HEK293 (cell line): ENCODE results near the gene RFX2.
A peak's percentile ranks its signal among the peaks of the same experiment; 100 is the strongest.

Experiments
- CTCF ChIA-PET: fragments of 350-600 bp; formaldehyde crosslinking; extraction: SDS; loops from one replicate; lab custom pipeline; 2021; ENCODE audit warnings: antibody characterized with exemption; lab: Yijun Ruan, JAX
- POLR2A ChIA-PET: fragments of 300-600 bp; formaldehyde crosslinking; extraction: SDS; loops from one replicate; lab custom pipeline; 2020; ENCODE audit warnings: antibody characterized with exemption, inconsistent platforms; lab: Yijun Ruan, JAX
- H3K27ac ChIP-seq: fragments of 200-500 bp; sonication (Bioruptor generic); 2 replicates; pipeline ENCODE4 v1.5.1; 2014; ENCODE audit warnings: low read depth, low read length, control low read depth, inconsistent platforms; ENCODE audit errors: extremely low read depth
- H3K36me3 ChIP-seq, 2 experiments: fragments of 200-500 bp in 1 of 2; sonication (Bioruptor generic) in 1 of 2; 1 replicate in 1 of 2; 2 replicates in 1 of 2; pipeline ENCODE4 v1.5.1; 2014 to 2017; ENCODE audit warnings: inconsistent platforms in 2 of 2, low read length in 2 of 2; ENCODE audit not compliant: control insufficient read depth in 2 of 2, insufficient read depth in 1 of 2
- H3K4me1 ChIP-seq: fragments of 200-500 bp; sonication (Bioruptor generic); 2 replicates; pipeline ENCODE4 v1.5.1; 2014; ENCODE audit warnings: mild to moderate bottlenecking, low read length, inconsistent platforms; ENCODE audit not compliant: control insufficient read depth, insufficient read depth
- H3K4me3 ChIP-seq: 2 replicates; pipeline ENCODE4 v1.5.1; 2011; ENCODE audit warnings: low read depth, mild to moderate bottlenecking, control low read depth, low read length, moderate library complexity
- H3K9me3 ChIP-seq: fragments of 200-500 bp; sonication (Bioruptor generic); 2 replicates; pipeline ENCODE4 v1.5.1; 2014; ENCODE audit warnings: low read depth, low read length, inconsistent platforms; ENCODE audit not compliant: control insufficient read depth, insufficient read depth
- EGR2 ChIP-seq: fragments of 450-650 bp; formaldehyde crosslinking; IDR thresholded peaks from 2 replicates; pipeline ENCODE4 v1.5.1; 2016; ENCODE audit warnings: low read depth, missing biosample characterization, missing genetic modification characterization
- FEZF1 ChIP-seq: fragments of 450-650 bp; formaldehyde crosslinking; IDR thresholded peaks from 2 replicates; pipeline ENCODE4 v1.5.1; 2016; ENCODE audit warnings: missing biosample characterization, missing genetic modification characterization
- KLF1 ChIP-seq: fragments of 450-650 bp; formaldehyde crosslinking; IDR thresholded peaks from 2 replicates; pipeline ENCODE4 v1.5.1; 2016; ENCODE audit warnings: missing biosample characterization, missing genetic modification characterization
- PRDM10 ChIP-seq: fragments of 450-650 bp; formaldehyde crosslinking; IDR thresholded peaks from 2 replicates; pipeline ENCODE4 v1.5.1; 2016; ENCODE audit warnings: missing biosample characterization, missing genetic modification characterization
- SCRT1 ChIP-seq: fragments of 450-650 bp; formaldehyde crosslinking; IDR thresholded peaks from 2 replicates; pipeline ENCODE4 v1.5.1; 2016; ENCODE audit warnings: missing biosample characterization, missing genetic modification characterization, borderline replicate concordance
- SCRT2 ChIP-seq: fragments of 450-650 bp; formaldehyde crosslinking; IDR thresholded peaks from 2 replicates; pipeline ENCODE4 v1.5.1; 2016; ENCODE audit warnings: missing biosample characterization, missing genetic modification characterization
- WT1 ChIP-seq: fragments of 450-650 bp; formaldehyde crosslinking; IDR thresholded peaks from 2 replicates; pipeline ENCODE4 v1.5.1; 2016; ENCODE audit warnings: missing biosample characterization, missing genetic modification characterization
- YY2 ChIP-seq: fragments of 450-650 bp; formaldehyde crosslinking; IDR thresholded peaks from 2 replicates; pipeline ENCODE4 v1.5.1; 2016; ENCODE audit warnings: missing biosample characterization, missing genetic modification characterization
- ZFHX2 ChIP-seq: fragments of 450-650 bp; formaldehyde crosslinking; conservative IDR thresholded peaks from 2 replicates; pipeline ENCODE4 v1.5.1; 2016; ENCODE audit warnings: missing biosample characterization, missing genetic modification characterization
- ZNF133 ChIP-seq: fragments of 450-650 bp; formaldehyde crosslinking; IDR thresholded peaks from 2 replicates; pipeline ENCODE4 v1.5.1; 2016; ENCODE audit warnings: missing biosample characterization, missing genetic modification characterization
- ZNF157 ChIP-seq: fragments of 450-650 bp; formaldehyde crosslinking; IDR thresholded peaks from 2 replicates; pipeline ENCODE4 v1.5.1; 2016; ENCODE audit warnings: missing biosample characterization, missing genetic modification characterization
- ZNF175 ChIP-seq: fragments of 450-650 bp; formaldehyde crosslinking; IDR thresholded peaks from 2 replicates; pipeline ENCODE4 v1.5.1; 2016; ENCODE audit warnings: missing biosample characterization, missing genetic modification characterization
- ZNF23 ChIP-seq: fragments of 450-650 bp; formaldehyde crosslinking; IDR thresholded peaks from 2 replicates; pipeline ENCODE4 v1.5.1; 2016; ENCODE audit warnings: missing biosample characterization, missing genetic modification characterization, borderline replicate concordance
- ZNF239 ChIP-seq: fragments of 450-650 bp; formaldehyde crosslinking; IDR thresholded peaks from 2 replicates; pipeline ENCODE4 v1.5.1; 2016; ENCODE audit warnings: missing biosample characterization, missing genetic modification characterization
- TF ChIP-seq, protein P1 (sequence below): fragments of 450-650 bp; formaldehyde crosslinking; IDR thresholded peaks from 2 replicates; pipeline ENCODE4 v1.5.1; 2016; ENCODE audit warnings: missing biosample characterization, missing genetic modification characterization
- TF ChIP-seq, protein P2 (sequence below): fragments of 450-650 bp; formaldehyde crosslinking; IDR thresholded peaks from 2 replicates; pipeline ENCODE4 v1.5.1; 2016; ENCODE audit warnings: missing biosample characterization, missing genetic modification characterization
- TF ChIP-seq, protein P3 (sequence below): fragments of 450-650 bp; formaldehyde crosslinking; IDR thresholded peaks from 2 replicates; pipeline ENCODE4 v1.5.1; 2016; ENCODE audit warnings: missing biosample characterization, missing genetic modification characterization

RFX2 gene

DNA sequence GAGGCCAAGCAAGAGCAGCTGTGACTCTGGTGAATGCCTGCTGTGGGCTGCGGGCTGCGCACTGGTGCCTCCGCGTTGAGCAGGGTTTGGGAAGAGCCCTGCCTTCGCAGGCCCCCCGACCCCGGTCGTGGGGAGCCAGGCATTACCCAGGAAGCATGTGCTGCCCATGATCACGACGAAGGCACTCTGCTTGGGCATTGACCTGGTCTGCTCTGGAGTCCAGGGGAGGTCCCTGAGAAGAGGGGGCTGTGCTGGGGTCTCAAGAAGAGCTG is 151.5 kb downstream of the RFX2 start (continued):
- TF ChIP-seq ZNF239 (tag by site-specific recombination) (no peak), ZNF23 (tag by site-specific recombination) (no peak), SCRT1 (no peak)

- peaks cover 54% of the 10 kb centered on the region for H3K4me1 ChIP-seq
- CTCF ChIA-PET = interaction anchor here (0.9 to 7.3 kb wide), 4 partner anchors 9 to 154 kb away, joined by 3 to 60 read pairs (median 6); no protein-coding TSS in a partner anchor
- TF ChIP-seq WT1 (tag by site-specific recombination) (0 out of 2 replicates have a peak, but pooled peaks have one; percentile 27), EGR2 (tag by site-specific recombination) (0 out of 2 replicates have a peak, but pooled peaks have one; percentile 5), YY2 (tag by site-specific recombination) (no peak), ZFHX2 (tag by site-specific recombination) (0 out of 2 replicates have a peak, but pooled peaks have one; percentile 15)
- TF ChIP-seq, protein P1, sequence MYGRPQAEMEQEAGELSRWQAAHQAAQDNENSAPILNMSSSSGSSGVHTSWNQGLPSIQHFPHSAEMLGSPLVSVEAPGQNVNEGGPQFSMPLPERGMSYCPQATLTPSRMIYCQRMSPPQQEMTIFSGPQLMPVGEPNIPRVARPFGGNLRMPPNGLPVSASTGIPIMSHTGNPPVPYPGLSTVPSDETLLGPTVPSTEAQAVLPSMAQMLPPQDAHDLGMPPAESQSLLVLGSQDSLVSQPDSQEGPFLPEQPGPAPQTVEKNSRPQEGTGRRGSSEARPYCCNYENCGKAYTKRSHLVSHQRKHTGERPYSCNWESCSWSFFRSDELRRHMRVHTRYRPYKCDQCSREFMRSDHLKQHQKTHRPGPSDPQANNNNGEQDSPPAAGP (tag by site-specific recombination) = peak; percentile 51; the same call in 1 of the 2 replicates
- H3K36me3 ChIP-seq = no peaks in the 10 kb centered on the region
- H3K9me3 ChIP-seq = no peaks in the 10 kb centered on the region
- POLR2A ChIA-PET = no interaction called here
- H3K4me3 ChIP-seq = no peak overlapping the region
- no peak overlapping the region for H3K27ac ChIP-seq
These were observed 152.0 kb downstream of the RFX2 start for GRCh38 chr19:5958074-5958850.

- CTCF ChIA-PET = interaction anchor here (0.7 to 7.3 kb wide), 5 partner anchors 10 to 404 kb away, joined by 3 to 60 read pairs (median 3); partner anchors contain the start of gene CLPP
- Histone ChIP-seq H3K4me3 (no peak overlapping the region), H3K36me3 (peaks cover 0 to 4% of the 10 kb centered on the region in 2 experiments; a peak in 1 of 3 replicates), H3K4me1 (peaks cover 57% of the 10 kb centered on the region), H3K27ac (no peak overlapping the region), H3K9me3 (no peaks in the 10 kb centered on the region)
- TF ChIP-seq, protein P1 (tag by site-specific recombination) = peak; percentile 56; the same call in 1 of the 2 replicates
- TF ChIP-seq SCRT2 (tag by site-specific recombination) (peak; percentile 28; the same call in 1 of the 2 replicates), KLF1 (tag by site-specific recombination) (peak; percentile 49), SCRT1 (no peak), ZNF133 (tag by site-specific recombination) (no peak), FEZF1 (tag by site-specific recombination) (peak; percentile 43; the same call in 1 of the 2 replicates), WT1 (tag by site-specific recombination) (peak; percentile 70), ZNF175 (tag by site-specific recombination) (no peak), PRDM10 (peak; percentile 24; the same call in 1 of the 2 replicates), ZNF157 (tag by site-specific recombination) (no peak)
- TF ChIP-seq, protein P2, sequence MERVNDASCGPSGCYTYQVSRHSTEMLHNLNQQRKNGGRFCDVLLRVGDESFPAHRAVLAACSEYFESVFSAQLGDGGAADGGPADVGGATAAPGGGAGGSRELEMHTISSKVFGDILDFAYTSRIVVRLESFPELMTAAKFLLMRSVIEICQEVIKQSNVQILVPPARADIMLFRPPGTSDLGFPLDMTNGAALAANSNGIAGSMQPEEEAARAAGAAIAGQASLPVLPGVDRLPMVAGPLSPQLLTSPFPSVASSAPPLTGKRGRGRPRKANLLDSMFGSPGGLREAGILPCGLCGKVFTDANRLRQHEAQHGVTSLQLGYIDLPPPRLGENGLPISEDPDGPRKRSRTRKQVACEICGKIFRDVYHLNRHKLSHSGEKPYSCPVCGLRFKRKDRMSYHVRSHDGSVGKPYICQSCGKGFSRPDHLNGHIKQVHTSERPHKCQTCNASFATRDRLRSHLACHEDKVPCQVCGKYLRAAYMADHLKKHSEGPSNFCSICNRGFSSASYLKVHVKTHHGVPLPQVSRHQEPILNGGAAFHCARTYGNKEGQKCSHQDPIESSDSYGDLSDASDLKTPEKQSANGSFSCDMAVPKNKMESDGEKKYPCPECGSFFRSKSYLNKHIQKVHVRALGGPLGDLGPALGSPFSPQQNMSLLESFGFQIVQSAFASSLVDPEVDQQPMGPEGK = 0 out of 2 replicates have a peak, but pooled peaks have one; percentile 15
- TF ChIP-seq, protein P3, sequence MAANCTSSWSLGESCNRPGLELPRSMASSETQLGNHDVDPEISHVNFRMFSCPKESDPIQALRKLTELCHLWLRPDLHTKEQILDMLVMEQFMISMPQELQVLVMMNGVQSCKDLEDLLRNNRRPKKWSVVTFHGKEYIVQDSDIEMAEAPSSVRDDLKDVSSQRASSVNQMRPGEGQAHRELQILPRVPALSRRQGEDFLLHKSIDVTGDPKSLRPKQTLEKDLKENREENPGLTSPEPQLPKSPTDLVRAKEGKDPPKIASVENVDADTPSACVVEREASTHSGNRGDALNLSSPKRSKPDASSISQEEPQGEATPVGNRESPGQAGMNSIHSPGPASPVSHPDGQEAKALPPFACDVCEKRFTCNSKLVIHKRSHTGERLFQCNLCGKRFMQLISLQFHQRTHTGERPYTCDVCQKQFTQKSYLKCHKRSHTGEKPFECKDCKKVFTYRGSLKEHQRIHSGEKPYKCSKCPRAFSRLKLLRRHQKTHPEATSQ (tag by site-specific recombination) = no peak
- POLR2A ChIA-PET = interaction anchor here (0.6 to 1.1 kb wide), 2 partner anchors 21 to 236 kb away, joined by 3 to 4 read pairs; partner anchors contain the start of gene RANBP3
These were observed 153.1 kb downstream of the RFX2 start for GRCh38 chr19:5957170-5957569.
